SJSA1 (cell line): Measurements from ENCODE around the gene FLYWCH1. TPM values are rescaled to one million over a fixed set of nuclear protein-coding genes. Genes with fewer than 3 reads are reported as not detected.

Source experiments
- DNase-seq, 2 experiments: peaks; one replicate each; pipeline ENCODE4 v3.0.0-alpha.2; 2015 to 2020; ENCODE audit warnings: low spot score in 2 of 2, low read depth in 1 of 2
- H3K27ac ChIP-seq: fragments of 250-450 bp; sonication (Bioruptor Pico); 2 replicates; pipeline ENCODE4 v1.5.1; 2020; ENCODE audit warnings: mild to moderate bottlenecking, moderate library complexity
- H3K27me3 ChIP-seq: fragments of 250-450 bp; sonication (Bioruptor Pico); replicated peaks from 2 replicates; pipeline ENCODE4 v1.5.1; 2020; ENCODE audit warnings: mild to moderate bottlenecking, moderate library complexity
- H3K36me3 ChIP-seq: fragments of 250-450 bp; sonication (Bioruptor Pico); 2 replicates; pipeline ENCODE4 v1.5.1; 2020; ENCODE audit warnings: mild to moderate bottlenecking
- H3K4me1 ChIP-seq: fragments of 250-450 bp; sonication (Bioruptor Pico); replicated peaks from 2 replicates; pipeline ENCODE4 v1.6.1; 2021; ENCODE audit warnings: mild to moderate bottlenecking
- H3K4me3 ChIP-seq: fragments of 250-450 bp; sonication (Bioruptor Pico); 2 replicates; pipeline ENCODE4 v1.5.1; 2020; ENCODE audit warnings: mild to moderate bottlenecking
- H3K9me3 ChIP-seq: fragments of 250-450 bp; sonication (Bioruptor Pico); replicated peaks from 2 replicates; pipeline ENCODE4 v1.5.1; 2020; ENCODE audit warnings: mild to moderate bottlenecking
- total RNA-seq: library from RNA; depleted of rRNA; stranded (reverse); fragments of >200 nt; shearing (Covaris generic); gene quantifications from 2 replicates; pipeline ENCODE4 v1.2.3, GENCODE V29; 2014

Gene FLYWCH1
- total RNA-seq, 1 experiment from 2014 or later = 14.7 TPM

- no peak for DNase-seq
- no peaks in the 10 kb centered on the region for H3K4me1 ChIP-seq
- no peak overlapping the region for H3K27ac ChIP-seq
These were observed 44.2 kb downstream of the FLYWCH1 start for GRCh38 chr16:2955779-2956578.

GRCh38 chr16:2956579-2956956, 44.8 kb downstream of the FLYWCH1 start:
- H3K27ac ChIP-seq = no peak overlapping the region
- no peaks in the 10 kb centered on the region for H3K9me3 ChIP-seq
- no peak for DNase-seq
- H3K36me3 ChIP-seq = no peaks in the 10 kb centered on the region
- H3K27me3 ChIP-seq = peaks cover 62% of the 10 kb centered on the region
- no peak overlapping the region for H3K4me3 ChIP-seq
- no peaks in the 10 kb centered on the region for H3K4me1 ChIP-seq

More at GRCh38 chr16:2955779-2956578, 44.2 kb downstream of the FLYWCH1 start:
- peaks cover 59% of the 10 kb centered on the region for H3K27me3 ChIP-seq
- H3K36me3 ChIP-seq = no peaks in the 10 kb centered on the region
- no peak overlapping the region for H3K4me3 ChIP-seq
- no peaks in the 10 kb centered on the region for H3K9me3 ChIP-seq

- no peaks in the 10 kb centered on the region for H3K9me3 ChIP-seq
- no peak for DNase-seq
- no peak overlapping the region for H3K4me3 ChIP-seq
- H3K4me1 ChIP-seq = peaks cover 8% of the 10 kb centered on the region
- H3K36me3 ChIP-seq = no peaks in the 10 kb centered on the region
- H3K27me3 ChIP-seq = peaks cover 80% of the 10 kb centered on the region
- no peak overlapping the region for H3K27ac ChIP-seq
These were observed 47.5 kb downstream of the FLYWCH1 start for GRCh38 chr16:2959206-2959605.

GRCh38 chr16:2960183-2961010, 48.7 kb downstream of the FLYWCH1 start:
- peaks cover 80% of the 10 kb centered on the region for H3K27me3 ChIP-seq

GRCh38 chr16:2962334-2963073, 50.8 kb downstream of the FLYWCH1 start:
- Histone ChIP-seq H3K27ac (no peak overlapping the region), H3K4me1 (peaks cover 14% of the 10 kb centered on the region), H3K9me3 (no peaks in the 10 kb centered on the region), H3K27me3 (peaks cover 69% of the 10 kb centered on the region), H3K4me3 (no peak overlapping the region), H3K36me3 (no peaks in the 10 kb centered on the region)
- DNase-seq = no peak

More at GRCh38 chr16:2960183-2961010, 48.7 kb downstream of the FLYWCH1 start:
- no peak overlapping the region for H3K27ac ChIP-seq
- DNase-seq = no peak
- no peaks in the 10 kb centered on the region for H3K9me3 ChIP-seq
- no peak overlapping the region for H3K4me3 ChIP-seq
- peaks cover 14% of the 10 kb centered on the region for H3K4me1 ChIP-seq
- H3K36me3 ChIP-seq = no peaks in the 10 kb centered on the region

GRCh38 chr16:2963074-2963722, 51.5 kb downstream of the FLYWCH1 start:
- peaks cover 14% of the 10 kb centered on the region for H3K4me1 ChIP-seq
- no peak overlapping the region for H3K27ac ChIP-seq
- no peaks in the 10 kb centered on the region for H3K36me3 ChIP-seq
- no peaks in the 10 kb centered on the region for H3K9me3 ChIP-seq
- DNase-seq = no peak
- H3K27me3 ChIP-seq = peaks cover 63% of the 10 kb centered on the region
- no peak overlapping the region for H3K4me3 ChIP-seq

GRCh38 chr16:2963723-2964474, 52.2 kb downstream of the FLYWCH1 start, which contains the start of gene KREMEN2:
Gene KREMEN2, plus strand, starts transcription at chr16:2964275. Its CDS starts 246 bp downstream, at chr16:2964521.
- no peaks in the 10 kb centered on the region for H3K36me3 ChIP-seq
- peaks cover 20% of the 10 kb centered on the region for H3K4me1 ChIP-seq
- no peaks in the 10 kb centered on the region for H3K9me3 ChIP-seq
- peaks cover 59% of the 10 kb centered on the region for H3K27me3 ChIP-seq
- no peak within 1 kb of the TSS for H3K27ac ChIP-seq
- peak in 1 of 2 experiments; percentile 29 for DNase-seq
- no peak within 1 kb of the TSS for H3K4me3 ChIP-seq

GRCh38 chr16:2964475-2965336, 53.0 kb downstream of the FLYWCH1 start:
- Histone ChIP-seq H3K36me3 (peaks cover 6% of the 10 kb centered on the region), H3K4me1 (peaks cover 22% of the 10 kb centered on the region), H3K9me3 (no peaks in the 10 kb centered on the region; the same call in 1 of the 2 replicates), H3K27ac (no peak overlapping the region), H3K27me3 (peaks cover 53% of the 10 kb centered on the region), H3K4me3 (no peak overlapping the region)
- DNase-seq = no peak

- Histone ChIP-seq H3K36me3 (peaks cover 17% of the 10 kb centered on the region), H3K4me3 (no peak overlapping the region), H3K4me1 (peaks cover 35% of the 10 kb centered on the region), H3K9me3 (no peaks in the 10 kb centered on the region; the same call in 1 of the 2 replicates), H3K27ac (no peak overlapping the region), H3K27me3 (peaks cover 41% of the 10 kb centered on the region)
- DNase-seq = no peak
These were observed 54.5 kb downstream of the FLYWCH1 start for GRCh38 chr16:2966043-2966807.

GRCh38 chr16:2966808-2967191, 55.1 kb downstream of the FLYWCH1 start:
- no peak for DNase-seq
- peaks cover 38% of the 10 kb centered on the region for H3K27me3 ChIP-seq
- H3K9me3 ChIP-seq = no peaks in the 10 kb centered on the region; the same call in 1 of the 2 replicates
- H3K4me3 ChIP-seq = no peak overlapping the region
- H3K27ac ChIP-seq = no peak overlapping the region
- peaks cover 41% of the 10 kb centered on the region for H3K4me1 ChIP-seq
- peaks cover 23% of the 10 kb centered on the region for H3K36me3 ChIP-seq

- DNase-seq = no peak
- H3K4me3 ChIP-seq = no peak overlapping the region
- H3K27me3 ChIP-seq = peaks cover 34% of the 10 kb centered on the region
- peaks cover 27% of the 10 kb centered on the region for H3K36me3 ChIP-seq
- no peak overlapping the region for H3K27ac ChIP-seq
- H3K4me1 ChIP-seq = peaks cover 41% of the 10 kb centered on the region
- no peaks in the 10 kb centered on the region; the same call in 1 of the 2 replicates for H3K9me3 ChIP-seq
These were observed 55.5 kb downstream of the FLYWCH1 start for GRCh38 chr16:2967211-2967631.
